K562 (cell line): ENCODE measurements around the gene GRAMD4. TPM values are rescaled to one million over a fixed set of nuclear protein-coding genes. Genes with fewer than 3 reads are reported as not detected.

Experiments
- ATAC-seq: fragments of 200-7000 bp; cut with Tn5 transposase; 3 replicates; pipeline ENCODE4 v1.9.1; 2020; ENCODE audit warnings: moderate library complexity
- BruUV-seq: library from RNA; stranded (reverse); fragments of 400-500 nt; replicated peaks from 2 replicates; lab custom pipeline; 2021; lab: Mats Ljungman, UMichigan
- CTCF ChIA-PET: fragments of 300-600 bp; formaldehyde crosslinking; extraction: SDS; loops from one replicate; lab custom pipeline; 2021; ENCODE audit warnings: low intra/inter-chr PET ratio; lab: Yijun Ruan, JAX
- POLR2A ChIA-PET: fragments of 300-600, 350-650 bp; sonication (Branson Sonifier 250); formaldehyde crosslinking; extraction: SDS; loops from one replicate; lab custom pipeline; 2021; ENCODE audit warnings: antibody characterized with exemption, inconsistent platforms; lab: Yijun Ruan, JAX
- DNase-seq, 4 experiments: peaks; one replicate each; pipeline versions ENCODE4 v3.0.0 to v3.0.0-alpha.2; 2011 to 2018; ENCODE audit warnings: low spot score in 3 of 4, mixed read lengths in 3 of 4; ENCODE audit errors: extremely low read depth in 1 of 4
- FAIRE-seq: peaks from 2 replicates; lab custom pipeline; 2011; peaks lifted over from hg19 to GRCh38; lab: Jason Lieb, UNC
- H2AFZ ChIP-seq: 2 replicates; pipeline ENCODE4 v1.6.0; 2011; ENCODE audit warnings: low read depth, low read length, control low read depth, inconsistent platforms
- H3K27ac ChIP-seq: fragments of 200-600 bp; 3 replicates; pipeline ENCODE4 v1.8.0; 2011; ENCODE audit warnings: low read depth, mild to moderate bottlenecking, control low read depth, inconsistent platforms, low read length, moderate library complexity, mixed read lengths; ENCODE audit errors: extremely low read depth
- H3K27me3 ChIP-seq, 2 experiments: fragments of 300-600 bp in 1 of 2; 2 replicates in 1 of 2; 3 replicates in 1 of 2; pipeline versions ENCODE4 v1.6.0 to v1.8.0; 2011; ENCODE audit warnings: inconsistent platforms in 2 of 2, low read length in 2 of 2, mild to moderate bottlenecking in 1 of 2, mixed read lengths in 1 of 2, moderate library complexity in 1 of 2; ENCODE audit not compliant: control insufficient read depth in 2 of 2, insufficient read depth in 2 of 2
- H3K36me3 ChIP-seq: fragments of 300-600 bp; 3 replicates; pipeline ENCODE4 v1.8.0; 2011; ENCODE audit warnings: mild to moderate bottlenecking, low read length, inconsistent platforms; ENCODE audit not compliant: control insufficient read depth, insufficient read depth
- H3K4me1 ChIP-seq, 2 experiments: fragments of 200-600 bp in 1 of 2; replicated peaks in 1 of 2; 2 replicates in 1 of 2; 3 replicates in 1 of 2; pipeline versions ENCODE4 v1.5.1 to v1.8.0; 2011; ENCODE audit warnings: inconsistent platforms in 2 of 2, low read length in 2 of 2, mild to moderate bottlenecking in 1 of 2, mixed read lengths in 1 of 2, moderate library complexity in 1 of 2; ENCODE audit not compliant: control insufficient read depth in 2 of 2, insufficient read depth in 2 of 2
- H3K4me2 ChIP-seq: 2 replicates; pipeline ENCODE4 v1.6.1; 2011; ENCODE audit warnings: low read length, control low read depth, inconsistent platforms, mixed read lengths; ENCODE audit not compliant: insufficient read depth
- H3K4me3 ChIP-seq: fragments of 200-600 bp; sonication (generic), shearing (Covaris generic); 2 replicates; pipeline ENCODE4 v1.5.1; 2016; ENCODE audit warnings: control low read depth, inconsistent platforms
- H3K79me2 ChIP-seq: fragments of 200-600 bp; 3 replicates; pipeline ENCODE4 v1.8.0; 2011; ENCODE audit warnings: low read length, inconsistent platforms; ENCODE audit not compliant: control insufficient read depth, insufficient read depth
- H3K9ac ChIP-seq, 2 experiments: 2 replicates each; pipeline versions ENCODE4 v1.6.0 to v1.6.1; 2011; ENCODE audit warnings: low read depth in 2 of 2, low read length in 2 of 2, control low read depth in 1 of 2, inconsistent platforms in 1 of 2, mild to moderate bottlenecking in 1 of 2, mixed read lengths in 1 of 2; ENCODE audit not compliant: insufficient read depth in 1 of 2
- H3K9me1 ChIP-seq: one replicate; pipeline ENCODE4 v1.6.0; 2011; ENCODE audit warnings: inconsistent platforms, mild to moderate bottlenecking, low read length, moderate library complexity; ENCODE audit not compliant: control insufficient read depth, insufficient read depth
- H3K9me3 ChIP-seq: replicated peaks from 2 replicates; pipeline ENCODE4 v1.5.1; 2011; ENCODE audit warnings: low read depth, low read length, inconsistent platforms; ENCODE audit not compliant: control insufficient read depth, insufficient read depth
- H4K20me1 ChIP-seq: replicated peaks from 2 replicates; pipeline ENCODE4 v1.6.1; 2011; ENCODE audit warnings: low read length, inconsistent platforms, mixed read lengths; ENCODE audit not compliant: control insufficient read depth, insufficient read depth
- CREB1 ChIP-seq, 2 experiments: sonication (generic) in 1 of 2; formaldehyde crosslinking in 1 of 2; IDR thresholded peaks; 2 replicates each; pipeline versions ENCODE4 v1.6.1 to v1.8.0; 2012 to 2022; ENCODE audit warnings: inconsistent platforms in 1 of 2, mild to moderate bottlenecking in 1 of 2, missing genetic modification reagents in 1 of 2, moderate library complexity in 1 of 2
- MECOM ChIP-seq: fragments of 250-450 bp; sonication (Bioruptor Pico); IDR thresholded peaks from 2 replicates; pipeline ENCODE4 v1.8.0; 2022; ENCODE audit warnings: inconsistent platforms
- WGBS: fragments of 100-300 bp; shearing (Covaris generic); methylation state at CpG from one replicate; pipeline ENCODE4 v1.1.6; 2016; ENCODE audit warnings: low coverage, mixed read lengths; ENCODE audit not compliant: insufficient coverage; ENCODE audit errors: missing lambda C conversion rate; 5-methylcytosine and 5-hydroxymethylcytosine counted together
- in situ Hi-C: fragments of 300-500 bp; cut with MboI; formaldehyde crosslinking; loops from 4 replicates; pipeline ENCODE4 v1.15.0; 2018; ENCODE audit warnings: inconsistent platforms, mixed read lengths
- intact Hi-C: fragments of 100-400 bp; cut with micrococcal nuclease; formaldehyde crosslinking; loops from 2 replicates; pipeline ENCODE4 v1.14.2; 2022
- polyA plus RNA-seq, 8 experiments: library from polyadenylated mRNA; depleted of rRNA in 4 of 8; stranded (reverse) in 5 of 8; unstranded in 3 of 8; fragments of >200 nt; fragmentation: Nextera tagmentation in 2 of 8; fragmentation: Illumina TruSeq in 1 of 8; extraction: Ambion mirVana in 2 of 8; extraction: Trizol in 1 of 8; gene quantifications; 2 replicates each; pipeline versions ENCODE4 v1.2.1 to v1.2.3, GENCODE V29; 2011 to 2014; ENCODE audit warnings: inconsistent platforms in 1 of 8, missing spikeins in 1 of 8
- total RNA-seq, 7 experiments: library from RNA; depleted of rRNA in 6 of 7; stranded (reverse); fragments of >200 nt in 6 of 7; fragmentation: Illumina TruSeq in 2 of 7; extraction: Trizol in 2 of 7; gene quantifications; 2 replicates each; pipeline versions ENCODE4 v1.2.1 to v1.2.3, GENCODE V29; 2011 to 2021; ENCODE audit warnings: low replicate concordance in 1 of 7
- TF ChIP-seq, protein P1 (sequence below): fragments of 200-800 bp; sonication (Bioruptor generic); IDR thresholded peaks from 2 replicates; pipeline ENCODE4 v1.6.1; 2016; ENCODE audit warnings: missing genetic modification characterization, missing compliant biosample characterization
- TF ChIP-seq, protein P2 (sequence below): fragments of 250-450 bp; sonication (Bioruptor Pico); IDR thresholded peaks from 2 replicates; pipeline ENCODE4 v1.5.0; 2021

GRAMD4 gene
- total and polyA plus RNA-seq, 9 of the 15 experiments (the other 6 are each of a cell fraction or from before 2014, with no cell fraction given), result 0.18 to 44.8 (median 18.6) TPM

DNA sequence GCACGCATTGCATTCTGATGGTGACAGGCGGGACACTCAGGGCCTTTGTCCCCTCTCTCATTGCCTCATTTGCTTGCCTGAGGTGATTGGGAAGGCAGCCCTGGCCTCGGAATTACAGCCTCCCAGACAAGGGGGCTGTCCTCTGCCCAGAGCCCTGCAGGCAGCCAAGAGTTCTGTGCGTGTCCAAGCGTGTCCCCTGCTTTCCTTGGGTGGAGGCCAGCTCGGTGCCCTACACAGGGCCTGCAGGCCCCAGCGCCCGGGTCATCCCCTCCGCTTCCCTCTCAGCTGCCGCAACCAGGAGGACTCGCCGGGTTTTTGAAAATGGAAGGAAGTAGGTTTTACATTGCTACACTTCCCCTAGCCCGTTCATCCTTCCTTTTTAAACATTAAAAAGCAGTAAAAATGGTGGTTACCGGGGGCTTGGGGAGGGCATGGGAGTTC, 1.9 kb downstream of the GRAMD4 start:
- Histone ChIP-seq H3K9me1 (peaks cover 2% of the 10 kb centered on the region), H3K79me2 (peaks cover 54% of the 10 kb centered on the region), H3K4me3 (no peak overlapping the region), H3K27me3 (no peaks in the 10 kb centered on the region), H3K27ac (no peak overlapping the region), H3K4me2 (no peak overlapping the region), H3K9ac (no peak overlapping the region), H2AFZ (no peak overlapping the region), H3K36me3 (peaks cover 2% of the 10 kb centered on the region; the same call in 1 of the 3 replicates), H4K20me1 (no peaks in the 10 kb centered on the region; the same call in 1 of the 2 replicates), H3K9me3 (no peaks in the 10 kb centered on the region), H3K4me1 (peaks cover 5 to 65% of the 10 kb centered on the region in 2 experiments; a peak in 4 of 5 replicates)
- WGBS, result 98% methylated on average over 6 of the region's 14 CpGs
- TF ChIP-seq, protein P1, sequence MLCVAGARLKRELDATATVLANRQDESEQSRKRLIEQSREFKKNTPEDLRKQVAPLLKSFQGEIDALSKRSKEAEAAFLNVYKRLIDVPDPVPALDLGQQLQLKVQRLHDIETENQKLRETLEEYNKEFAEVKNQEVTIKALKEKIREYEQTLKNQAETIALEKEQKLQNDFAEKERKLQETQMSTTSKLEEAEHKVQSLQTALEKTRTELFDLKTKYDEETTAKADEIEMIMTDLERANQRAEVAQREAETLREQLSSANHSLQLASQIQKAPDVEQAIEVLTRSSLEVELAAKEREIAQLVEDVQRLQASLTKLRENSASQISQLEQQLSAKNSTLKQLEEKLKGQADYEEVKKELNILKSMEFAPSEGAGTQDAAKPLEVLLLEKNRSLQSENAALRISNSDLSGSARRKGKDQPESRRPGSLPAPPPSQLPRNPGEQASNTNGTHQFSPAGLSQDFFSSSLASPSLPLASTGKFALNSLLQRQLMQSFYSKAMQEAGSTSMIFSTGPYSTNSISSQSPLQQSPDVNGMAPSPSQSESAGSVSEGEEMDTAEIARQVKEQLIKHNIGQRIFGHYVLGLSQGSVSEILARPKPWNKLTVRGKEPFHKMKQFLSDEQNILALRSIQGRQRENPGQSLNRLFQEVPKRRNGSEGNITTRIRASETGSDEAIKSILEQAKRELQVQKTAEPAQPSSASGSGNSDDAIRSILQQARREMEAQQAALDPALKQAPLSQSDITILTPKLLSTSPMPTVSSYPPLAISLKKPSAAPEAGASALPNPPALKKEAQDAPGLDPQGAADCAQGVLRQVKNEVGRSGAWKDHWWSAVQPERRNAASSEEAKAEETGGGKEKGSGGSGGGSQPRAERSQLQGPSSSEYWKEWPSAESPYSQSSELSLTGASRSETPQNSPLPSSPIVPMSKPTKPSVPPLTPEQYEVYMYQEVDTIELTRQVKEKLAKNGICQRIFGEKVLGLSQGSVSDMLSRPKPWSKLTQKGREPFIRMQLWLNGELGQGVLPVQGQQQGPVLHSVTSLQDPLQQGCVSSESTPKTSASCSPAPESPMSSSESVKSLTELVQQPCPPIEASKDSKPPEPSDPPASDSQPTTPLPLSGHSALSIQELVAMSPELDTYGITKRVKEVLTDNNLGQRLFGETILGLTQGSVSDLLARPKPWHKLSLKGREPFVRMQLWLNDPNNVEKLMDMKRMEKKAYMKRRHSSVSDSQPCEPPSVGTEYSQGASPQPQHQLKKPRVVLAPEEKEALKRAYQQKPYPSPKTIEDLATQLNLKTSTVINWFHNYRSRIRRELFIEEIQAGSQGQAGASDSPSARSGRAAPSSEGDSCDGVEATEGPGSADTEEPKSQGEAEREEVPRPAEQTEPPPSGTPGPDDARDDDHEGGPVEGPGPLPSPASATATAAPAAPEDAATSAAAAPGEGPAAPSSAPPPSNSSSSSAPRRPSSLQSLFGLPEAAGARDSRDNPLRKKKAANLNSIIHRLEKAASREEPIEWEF (CRISPR knock-in tag), result no peak
- TF ChIP-seq, protein P2, sequence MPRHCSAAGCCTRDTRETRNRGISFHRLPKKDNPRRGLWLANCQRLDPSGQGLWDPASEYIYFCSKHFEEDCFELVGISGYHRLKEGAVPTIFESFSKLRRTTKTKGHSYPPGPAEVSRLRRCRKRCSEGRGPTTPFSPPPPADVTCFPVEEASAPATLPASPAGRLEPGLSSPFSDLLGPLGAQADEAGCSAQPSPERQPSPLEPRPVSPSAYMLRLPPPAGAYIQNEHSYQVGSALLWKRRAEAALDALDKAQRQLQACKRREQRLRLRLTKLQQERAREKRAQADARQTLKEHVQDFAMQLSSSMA (CRISPR knock-in tag), result no peak
- TF ChIP-seq CREB1 (IDR thresholded peaks at IDR 0.05) (no peak), CREB1 (CRISPR knock-in tag; IDR thresholded peaks at IDR 0.05) (no peak), MECOM (no peak)
- ATAC-seq, result no peak
- POLR2A ChIA-PET, result no interaction called here
- CTCF ChIA-PET, result no interaction called here
- intact Hi-C loops, result no loop called here
- BruUV-seq, result no TSS peak
- no peak for DNase-seq
- in situ Hi-C loops, result no loop called here
- FAIRE-seq, result no peak
